Ramos (cell line): ENCODE measurements around the gene KNDC1.

ENCODE experiments used
- in situ Hi-C: fragments of 300-500 bp; cut with MboI; formaldehyde crosslinking; loops from one replicate; pipeline ENCODE4 v1.14.3; 2022; ENCODE audit warnings: low sequenced_read_pairs; ENCODE audit not compliant: unreplicated experiment

Gene KNDC1

GRCh38 chr10:133160826-133161471, 930 bp downstream of the KNDC1 start:
- in situ Hi-C loops, result no loop called here

- in situ Hi-C loops, result no loop called here
Measured at GRCh38 chr10:133161486-133162109, 1.6 kb downstream of the KNDC1 start.

- in situ Hi-C loops, result no loop called here
Measured at GRCh38 chr10:133162178-133162909, 2.3 kb downstream of the KNDC1 start.

- in situ Hi-C loops, result no loop called here
Measured at GRCh38 chr10:133162910-133163856, 3.2 kb downstream of the KNDC1 start.

- in situ Hi-C loops, result no loop called here
Measured at GRCh38 chr10:133163889-133164815, 4.1 kb downstream of the KNDC1 start.

- in situ Hi-C loops, result no loop called here
Measured at GRCh38 chr10:133164816-133165555, 5.0 kb downstream of the KNDC1 start.

- in situ Hi-C loops, result no loop called here
Measured at GRCh38 chr10:133165556-133166503, 5.8 kb downstream of the KNDC1 start.

GRCh38 chr10:133166504-133166827, 6.4 kb downstream of the KNDC1 start:
- in situ Hi-C loops, result no loop called here

- in situ Hi-C loops, result no loop called here
Measured at GRCh38 chr10:133166828-133167692, 7.0 kb downstream of the KNDC1 start.

- in situ Hi-C loops, result no loop called here
Measured at GRCh38 chr10:133167693-133168616, 7.9 kb downstream of the KNDC1 start.

GRCh38 chr10:133168617-133169031, 8.6 kb downstream of the KNDC1 start:
- in situ Hi-C loops, result no loop called here

GRCh38 chr10:133169173-133169947, 9.3 kb downstream of the KNDC1 start:
- in situ Hi-C loops, result no loop called here

GRCh38 chr10:133170092-133170491, 10.1 kb downstream of the KNDC1 start:
- in situ Hi-C loops, result no loop called here

GRCh38 chr10:133173860-133174640, 14.0 kb downstream of the KNDC1 start:
- in situ Hi-C loops, result no loop called here
